CD4-positive, alpha-beta T cell treated with Interleukin-1 beta for 1 hour (primary cell): ENCODE measurements around the gene PPARG.
A peak's percentile ranks its signal among the peaks of the same experiment; 100 is the strongest.

ENCODE experiments used
- DNase-seq, 2 donors: peaks; one replicate each; pipeline ENCODE4 v3.0.0-alpha.2; 2020 to 2022

Gene PPARG

GRCh38 chr3:12345584-12346494 is 57.0 kb downstream of the PPARG start:
- DNase-seq: no peak

GRCh38 chr3:12347301-12347700 is 58.4 kb downstream of the PPARG start:
- no peak for DNase-seq

GRCh38 chr3:12349895-12350811 is 61.3 kb downstream of the PPARG start:
- DNase-seq: peak in 1 of 2 donors; percentile 2

GRCh38 chr3:12351145-12351544 is 62.3 kb downstream of the PPARG start:
- DNase-seq: peak in 1 of 2 donors; percentile 24

GRCh38 chr3:12352253-12352652 is 63.4 kb downstream of the PPARG start:
- no peak for DNase-seq

- no peak for DNase-seq
These were observed 63.9 kb downstream of the PPARG start for GRCh38 chr3:12352755-12353154.

GRCh38 chr3:12353796-12354525 is 65.1 kb downstream of the PPARG start:
- DNase-seq: peak in 1 of 2 donors; percentile 6

GRCh38 chr3:12356175-12356574 is 67.3 kb downstream of the PPARG start:
- DNase-seq: no peak

- DNase-seq: peak in 1 of 2 donors; percentile 62
These were observed 68.1 kb downstream of the PPARG start for GRCh38 chr3:12356996-12357395.

- no peak for DNase-seq
These were observed 68.6 kb downstream of the PPARG start for GRCh38 chr3:12357456-12357855.

GRCh38 chr3:12363397-12364195 is 74.7 kb downstream of the PPARG start:
- no peak for DNase-seq

GRCh38 chr3:12367346-12367745 is 78.5 kb downstream of the PPARG start:
- no peak for DNase-seq

GRCh38 chr3:12369029-12369428 is 80.2 kb downstream of the PPARG start:
- DNase-seq: no peak

GRCh38 chr3:12369598-12369997 is 80.7 kb downstream of the PPARG start:
- no peak for DNase-seq

GRCh38 chr3:12370758-12371157 is 81.9 kb downstream of the PPARG start:
- DNase-seq: no peak

- no peak for DNase-seq
These were observed 82.8 kb downstream of the PPARG start for GRCh38 chr3:12371525-12372140.

- DNase-seq: no peak
These were observed 83.9 kb downstream of the PPARG start for GRCh38 chr3:12372741-12373280.

GRCh38 chr3:12375572-12375971 is 86.7 kb downstream of the PPARG start:
- no peak for DNase-seq

GRCh38 chr3:12379640-12380429 is 91.0 kb downstream of the PPARG start:
- DNase-seq: no peak

GRCh38 chr3:12380461-12380860 is 91.6 kb downstream of the PPARG start:
- DNase-seq: no peak
